Neuronal stem cell (in vitro differentiated cells): ENCODE data around the gene TXNDC12.

Experiments
- DNase-seq: peaks from one replicate; pipeline ENCODE4 v3.0.0-alpha.2; 2013; ENCODE audit warnings: low spot score
- H2AFZ ChIP-seq: one replicate; pipeline ENCODE4 v1.6.1; 2013; ENCODE audit warnings: mild to moderate bottlenecking, low read length, inconsistent platforms
- H2AK5ac ChIP-seq: 2 replicates; pipeline ENCODE4 v1.6.1; 2013; ENCODE audit warnings: low read depth, mild to moderate bottlenecking, inconsistent platforms, low read length, moderate library complexity, mixed read lengths
- H2BK120ac ChIP-seq: 2 replicates; pipeline ENCODE4 v1.6.1; 2013; ENCODE audit warnings: low read depth, mild to moderate bottlenecking, inconsistent platforms, low read length, moderate library complexity, mixed read lengths
- H2BK12ac ChIP-seq: one replicate; pipeline ENCODE4 v1.6.1; 2013; ENCODE audit warnings: low read length, inconsistent platforms
- H2BK15ac ChIP-seq: 2 replicates; pipeline ENCODE4 v1.6.1; 2013; ENCODE audit warnings: mild to moderate bottlenecking, low read length, inconsistent platforms, mixed read lengths
- H2BK5ac ChIP-seq: one replicate; pipeline ENCODE4 v1.6.1; 2013; ENCODE audit warnings: inconsistent platforms, mild to moderate bottlenecking, low read length, moderate library complexity
- H3K14ac ChIP-seq: one replicate; pipeline ENCODE4 v1.6.1; 2013; ENCODE audit warnings: low read length, inconsistent platforms
- H3K18ac ChIP-seq: 2 replicates; pipeline ENCODE4 v1.6.1; 2013; ENCODE audit warnings: low read length, inconsistent platforms
- H3K23ac ChIP-seq: 2 replicates; pipeline ENCODE4 v1.6.1; 2013; ENCODE audit warnings: low read depth, mild to moderate bottlenecking, mixed read lengths, low read length, inconsistent platforms; ENCODE audit not compliant: poor library complexity
- H3K27ac ChIP-seq: replicated peaks from 3 replicates; pipeline ENCODE4 v1.5.1; 2013; ENCODE audit warnings: low read length, inconsistent platforms
- H3K27me3 ChIP-seq, 3 experiments: 2 replicates each; pipeline ENCODE4 v1.6.1; 2013; ENCODE audit warnings: low read length in 3 of 3, mild to moderate bottlenecking in 2 of 3, inconsistent platforms in 1 of 3, low read depth in 1 of 3, mixed read lengths in 1 of 3, moderate library complexity in 1 of 3; ENCODE audit not compliant: control insufficient read depth in 3 of 3, insufficient read depth in 3 of 3
- H3K36me3 ChIP-seq, 2 donors: replicated peaks in 1 of 2; 2 replicates each; pipeline ENCODE4 v1.6.1; 2013; ENCODE audit warnings: low read length in 2 of 2; ENCODE audit not compliant: control insufficient read depth in 2 of 2, insufficient read depth in 2 of 2
- H3K4ac ChIP-seq: 2 replicates; pipeline ENCODE4 v1.6.1; 2013; ENCODE audit warnings: inconsistent platforms, mild to moderate bottlenecking, low read length, moderate library complexity
- H3K4me1 ChIP-seq, 2 donors: 1 replicate in 1 of 2; 2 replicates in 1 of 2; pipeline ENCODE4 v1.6.1; 2013; ENCODE audit warnings: low read length in 2 of 2, low read depth in 1 of 2; ENCODE audit not compliant: control insufficient read depth in 2 of 2, insufficient read depth in 1 of 2
- H3K4me2 ChIP-seq: one replicate; pipeline ENCODE4 v1.6.1; 2013; ENCODE audit warnings: mild to moderate bottlenecking, low read length, inconsistent platforms; ENCODE audit not compliant: insufficient read depth, poor library complexity, severe bottlenecking
- H3K4me3 ChIP-seq, 2 donors: 2 replicates each; pipeline ENCODE4 v1.5.1; 2013; ENCODE audit warnings: low read length in 2 of 2, mild to moderate bottlenecking in 2 of 2, inconsistent platforms in 1 of 2, moderate library complexity in 1 of 2
- H3K79me1 ChIP-seq: one replicate; pipeline ENCODE4 v1.6.1; 2013; ENCODE audit warnings: low read depth, mild to moderate bottlenecking, inconsistent platforms, low read length, moderate library complexity
- H3K9ac ChIP-seq: one replicate; pipeline ENCODE4 v1.6.1; 2013; ENCODE audit warnings: mild to moderate bottlenecking, low read depth, low read length, inconsistent platforms; ENCODE audit not compliant: poor library complexity
- H3K9me3 ChIP-seq, 2 donors: replicated peaks in 1 of 2; 2 replicates each; pipeline versions ENCODE3 to v1.6.1; 2013; ENCODE audit warnings: low read length in 2 of 2, mild to moderate bottlenecking in 2 of 2, inconsistent platforms in 1 of 2, low read depth in 1 of 2, mixed read lengths in 1 of 2, moderate library complexity in 1 of 2; ENCODE audit not compliant: control insufficient read depth in 2 of 2, insufficient read depth in 1 of 2
- H4K8ac ChIP-seq: one replicate; pipeline ENCODE4 v1.6.1; 2013; ENCODE audit warnings: low read depth, mild to moderate bottlenecking, inconsistent platforms, low read length, moderate library complexity
- H4K91ac ChIP-seq: one replicate; pipeline ENCODE4 v1.6.1; 2013; ENCODE audit warnings: low read length, low read depth, mild to moderate bottlenecking, inconsistent platforms; ENCODE audit not compliant: poor library complexity
- WGBS, 2 donors: extraction: QIAGEN DNeasy Blood & Tissue Kit; methylation state at CpG; one replicate each; pipeline ENCODE4 v1.1.7; 2013; ENCODE audit warnings: missing lambda C conversion rate in 2 of 2, mixed read lengths in 1 of 2; ENCODE audit not compliant: insufficient read length in 2 of 2, insufficient replicate concordance in 1 of 2; ENCODE audit errors: extremely low coverage in 2 of 2; 5-methylcytosine and 5-hydroxymethylcytosine counted together

The TXNDC12 gene

DNA sequence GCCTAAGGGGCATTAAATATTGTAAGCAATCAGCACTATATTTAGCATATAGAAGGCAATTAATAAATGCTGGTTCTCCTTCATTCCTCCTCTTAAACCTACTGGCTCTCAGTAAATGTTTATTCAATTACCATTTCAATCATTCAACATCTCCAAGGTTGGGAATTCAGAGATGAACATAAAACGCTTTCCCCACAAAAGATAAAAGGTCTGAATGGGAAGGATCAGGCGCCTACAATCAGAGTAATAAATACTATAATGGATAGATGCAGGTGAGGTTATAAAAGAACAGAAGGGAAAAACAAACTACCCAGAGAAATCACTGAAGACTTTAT is 21.0 kb downstream of the TXNDC12 start:
- Histone ChIP-seq H3K4me3 (peak overlapping the region in 1 of 2 donors; percentile 80), H3K9ac (no peak overlapping the region), H3K27me3 (no peaks in the 10 kb centered on the region), H4K8ac (no peak overlapping the region), H3K9me3 (no peaks in the 10 kb centered on the region), H3K23ac (no peak overlapping the region), H4K91ac (no peak overlapping the region), H3K4ac (no peak overlapping the region), H3K79me1 (peaks cover 11% of the 10 kb centered on the region), H2AFZ (peak overlapping the region; percentile 80), H2BK5ac (no peak overlapping the region), H3K36me3 (peaks cover 7 to 48% of the 10 kb centered on the region in 2 donors), H3K18ac (no peak overlapping the region), H3K4me1 (peaks cover 8 to 9% of the 10 kb centered on the region in 2 donors), H2BK15ac (no peak overlapping the region), H2BK12ac (no peak overlapping the region), H2AK5ac (no peak overlapping the region), H2BK120ac (no peak overlapping the region), H3K4me2 (no peak overlapping the region), H3K14ac (no peak overlapping the region), H3K27ac (no peak overlapping the region)
- DNase-seq = no peak
- no CpG with 5 or more reads among the region's 2 CpGs for WGBS, 2 donors

DNA sequence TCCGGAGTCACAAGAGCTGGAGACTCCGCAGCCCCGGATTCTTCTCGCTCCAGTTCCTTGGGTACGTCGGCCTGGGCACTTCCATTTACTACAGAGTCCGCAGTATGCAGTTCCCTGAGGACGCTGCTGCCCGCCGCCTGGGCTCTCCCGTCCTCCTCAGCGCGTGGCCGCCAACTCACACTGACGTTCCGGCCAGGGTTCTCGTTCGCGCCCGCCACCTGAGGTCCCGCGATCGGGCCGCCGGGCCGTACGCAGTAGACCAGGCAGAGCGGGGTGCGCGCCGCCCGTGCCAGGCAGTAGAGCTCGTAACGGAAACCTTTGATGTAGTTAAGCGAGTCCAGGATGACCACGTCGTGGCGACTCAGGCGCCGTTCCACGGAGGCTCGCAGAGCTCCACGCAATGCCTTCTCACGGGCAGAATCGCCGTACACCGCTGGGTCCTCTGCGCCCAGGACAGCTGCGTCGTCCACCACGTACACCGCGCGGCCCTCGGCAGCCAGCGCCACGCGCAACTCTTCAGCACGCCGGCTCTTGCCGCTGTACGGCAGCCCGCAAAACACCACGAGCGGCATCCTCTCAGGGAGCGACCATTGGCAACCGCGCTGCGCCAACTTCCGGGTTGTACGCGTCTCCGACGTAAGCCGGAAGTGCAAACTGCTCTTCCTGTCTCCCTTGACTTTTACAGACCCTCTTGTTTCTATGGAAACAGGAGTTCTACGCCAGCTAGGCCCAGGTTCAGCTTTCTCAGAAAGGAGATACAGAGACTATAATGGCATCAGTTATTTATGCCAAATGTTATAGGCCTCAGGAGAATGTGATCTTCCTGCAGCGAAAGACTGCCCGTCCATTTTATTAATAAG is 21.6 kb downstream of the TXNDC12 start, which contains the start of gene KTI12:
TSS of gene KTI12 (minus strand) at position 621 of the 860 bp plus-strand sequence. CDS start at position 572, 49 bp downstream.
- no peaks in the 10 kb centered on the region for H3K9me3 ChIP-seq
- H4K91ac ChIP-seq = no peak within 1 kb of the TSS
- H3K79me1 ChIP-seq = peaks cover 11% of the 10 kb centered on the region
- peak; percentile 72 for DNase-seq
- peak within 1 kb of the TSS; percentile 97 for H3K18ac ChIP-seq
- H3K23ac ChIP-seq = peak within 1 kb of the TSS; percentile 98
- peak within 1 kb of the TSS; percentile 80 to 90 for H3K4me3 ChIP-seq
- H3K4ac ChIP-seq = peak within 1 kb of the TSS; percentile 24
- H2BK15ac ChIP-seq = no peak within 1 kb of the TSS
- WGBS, 2 donors = no CpG with 5 or more reads among the region's 78 CpGs
- no peak within 1 kb of the TSS for H3K27ac ChIP-seq
- no peak within 1 kb of the TSS for H4K8ac ChIP-seq
- peak within 1 kb of the TSS; percentile 85 for H3K4me2 ChIP-seq
- H3K36me3 ChIP-seq = peaks cover 7 to 42% of the 10 kb centered on the region in 2 donors
- H2BK120ac ChIP-seq = peak within 1 kb of the TSS; percentile 44
- peaks cover 8 to 9% of the 10 kb centered on the region in 2 donors for H3K4me1 ChIP-seq
- H2AK5ac ChIP-seq = peak within 1 kb of the TSS; percentile 78
- H2AFZ ChIP-seq = peak within 1 kb of the TSS; percentile 80
- no peaks in the 10 kb centered on the region for H3K27me3 ChIP-seq
- H3K14ac ChIP-seq = no peak within 1 kb of the TSS
- peak within 1 kb of the TSS; percentile 98 for H3K9ac ChIP-seq
- peak within 1 kb of the TSS; percentile 55 for H2BK5ac ChIP-seq
- H2BK12ac ChIP-seq = no peak within 1 kb of the TSS

DNA sequence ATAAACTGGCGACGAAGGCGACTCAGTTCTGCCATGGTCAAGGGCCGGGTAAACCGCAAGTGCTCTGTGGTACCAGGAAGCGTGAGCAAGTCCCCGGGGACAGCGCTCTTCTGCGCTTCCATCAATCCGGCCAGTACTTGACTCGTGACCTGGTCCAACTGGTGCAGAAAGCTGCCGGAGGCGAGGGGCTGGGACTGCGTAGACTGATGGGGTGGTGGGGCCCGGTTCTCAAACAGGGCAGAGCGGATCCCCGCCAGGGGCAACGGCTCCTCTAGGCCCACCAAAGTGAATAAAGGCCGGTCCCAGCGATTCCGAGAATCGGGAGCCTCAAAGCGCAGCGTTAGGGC is 22.2 kb downstream of the TXNDC12 start:
- WGBS, 2 donors = no CpG with 5 or more reads among the region's 24 CpGs
- peak overlapping the region; percentile 55 for H2BK5ac ChIP-seq
- H4K91ac ChIP-seq = no peak overlapping the region
- no peak for DNase-seq
- peak overlapping the region; percentile 85 for H3K4me2 ChIP-seq
- peak overlapping the region; percentile 80 to 90 for H3K4me3 ChIP-seq
- no peak overlapping the region for H2BK12ac ChIP-seq
- H3K14ac ChIP-seq = no peak overlapping the region
- H2BK120ac ChIP-seq = no peak overlapping the region
- H3K9ac ChIP-seq = peak overlapping the region; percentile 53
- H3K36me3 ChIP-seq = peaks cover 7 to 42% of the 10 kb centered on the region in 2 donors
- H3K18ac ChIP-seq = no peak overlapping the region
- peaks cover 11% of the 10 kb centered on the region for H3K79me1 ChIP-seq
- H2AFZ ChIP-seq = peak overlapping the region; percentile 80
- H2AK5ac ChIP-seq = peak overlapping the region; percentile 78
- H3K4me1 ChIP-seq = peaks cover 8 to 9% of the 10 kb centered on the region in 2 donors
- no peak overlapping the region for H2BK15ac ChIP-seq
- no peaks in the 10 kb centered on the region for H3K27me3 ChIP-seq
- H3K27ac ChIP-seq = no peak overlapping the region
- H4K8ac ChIP-seq = no peak overlapping the region
- H3K9me3 ChIP-seq = no peaks in the 10 kb centered on the region
- peak overlapping the region; percentile 45 for H3K23ac ChIP-seq
- H3K4ac ChIP-seq = no peak overlapping the region

DNA sequence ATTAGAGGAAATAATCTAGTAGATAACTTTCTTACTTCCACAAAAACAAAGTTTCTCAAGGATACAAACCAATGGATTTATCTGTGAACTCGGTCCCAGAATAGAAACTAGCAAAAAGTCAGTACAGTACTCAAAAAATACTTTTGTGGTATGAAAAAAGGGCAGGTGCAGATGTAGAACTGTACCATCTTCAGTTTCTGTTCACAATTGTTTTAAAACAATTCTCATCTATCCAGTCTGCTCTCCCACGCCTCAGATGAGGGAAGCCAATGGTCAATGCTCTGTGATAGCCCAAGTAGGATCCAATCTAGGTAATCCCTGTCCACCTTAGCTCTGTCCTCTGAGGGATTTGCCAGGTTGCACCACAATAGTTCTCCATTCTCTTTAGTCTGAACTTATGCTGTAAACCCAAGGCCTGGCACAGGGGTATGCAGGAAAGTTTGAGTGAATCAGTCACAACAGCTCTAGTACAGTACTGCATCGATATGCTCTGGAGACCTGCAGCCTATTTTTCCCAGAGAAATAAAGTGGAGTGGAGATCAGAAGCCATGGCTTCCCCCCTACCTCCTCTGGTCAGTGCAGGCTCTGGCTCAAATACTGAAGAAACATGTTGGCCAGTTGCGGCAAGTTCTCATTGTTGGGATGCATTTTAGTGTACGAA is 22.7 kb downstream of the TXNDC12 start:
- no peak overlapping the region for H2BK5ac ChIP-seq
- no peak overlapping the region for H3K23ac ChIP-seq
- peak overlapping the region; percentile 85 for H3K4me2 ChIP-seq
- no peak overlapping the region for H2AK5ac ChIP-seq
- H3K18ac ChIP-seq = no peak overlapping the region
- no peak overlapping the region for H2BK120ac ChIP-seq
- H3K36me3 ChIP-seq = peaks cover 5 to 40% of the 10 kb centered on the region in 2 donors
- no peak overlapping the region for H3K14ac ChIP-seq
- WGBS, 2 donors = no CpG with 5 or more reads among the region's 5 CpGs
- no peak for DNase-seq
- peak overlapping the region; percentile 53 for H3K9ac ChIP-seq
- H3K27me3 ChIP-seq = no peaks in the 10 kb centered on the region
- no peak overlapping the region for H2BK15ac ChIP-seq
- H3K4me1 ChIP-seq = peaks cover 8 to 9% of the 10 kb centered on the region in 2 donors
- peaks cover 11% of the 10 kb centered on the region for H3K79me1 ChIP-seq
- no peak overlapping the region for H2BK12ac ChIP-seq
- H3K9me3 ChIP-seq = no peaks in the 10 kb centered on the region
- H3K27ac ChIP-seq = no peak overlapping the region
- no peak overlapping the region for H4K91ac ChIP-seq
- H3K4me3 ChIP-seq = peak overlapping the region; percentile 80 to 90
- no peak overlapping the region for H4K8ac ChIP-seq
- H2AFZ ChIP-seq = no peak overlapping the region
- no peak overlapping the region for H3K4ac ChIP-seq
